Subcutaneous preadipocyte (primary cell): ENCODE results near the gene RAB11FIP5. TPM values are rescaled to one million over a fixed set of nuclear protein-coding genes. Genes with fewer than 3 reads are reported as not detected.

Experiments
- total RNA-seq: library from RNA; depleted of rRNA; stranded (reverse); fragments of >200 nt; gene quantifications from 2 replicates; pipeline ENCODE4 v1.2.3, GENCODE V29; 2012

The RAB11FIP5 gene
- 27.6 and 29.8 TPM in 2 replicates for total RNA-seq

GRCh38 chr2:73112913-73113854, at the start of gene RAB11FIP5:
Gene RAB11FIP5, minus strand, starts transcription at chr2:73112948. Its CDS starts 171 bp downstream, at chr2:73112777.

GRCh38 chr2:73071360-73072128, 41.2 kb downstream of the RAB11FIP5 start, which contains the start of gene SFXN5:
Gene SFXN5, minus strand, starts transcription at chr2:73071712. Its CDS starts 7 bp downstream, at chr2:73071705.

Other genes with a start within 250 kb of the RAB11FIP5 start
- 15.6 and 16.2 TPM in 2 replicates for gene SPR, start 225.5 kb downstream of the RAB11FIP5 start, total RNA-seq
- gene EMX1, start 195.4 kb downstream of the RAB11FIP5 start, total RNA-seq, result not detected in 2 replicates
- gene SFXN5, start 41.2 kb downstream of the RAB11FIP5 start, total RNA-seq, result 8.4 and 8.8 TPM in 2 replicates
- not detected in 2 replicates for gene NOTO, start 89.6 kb upstream of the RAB11FIP5 start, total RNA-seq
- gene SMYD5, start 101.3 kb upstream of the RAB11FIP5 start, total RNA-seq, result 21.7 and 25.6 TPM in 2 replicates
- gene PRADC1, start 120.3 kb upstream of the RAB11FIP5 start, total RNA-seq, result 18.6 and 18.7 TPM in 2 replicates
- 326 and 375 TPM in 2 replicates for gene CCT7, start 121.4 kb upstream of the RAB11FIP5 start, total RNA-seq
- gene FBXO41, start 171.5 kb upstream of the RAB11FIP5 start, total RNA-seq, result 1.6 and 1.8 TPM in 2 replicates
- not detected in 2 replicates for gene EGR4, start 180.6 kb upstream of the RAB11FIP5 start, total RNA-seq